Stimulated activated naive B cell treated with anti-CD40 and anti-IgM and Interleukin-4, amounts not matched to agents 10 μg/mL and 1 μg/mL and 100 μg/mL, for 72 hours (primary cell): ENCODE measurements around the gene FRY.

Source experiments
- ATAC-seq, 2 donors: fragments of 150-1000 bp; cut with Tn5 transposase; replicated peaks; 2 replicates each; pipeline ENCODE4 v1.10.0; 2021; ENCODE audit warnings: moderate library complexity in 1 of 2
- DNase-seq: peaks from one replicate; pipeline ENCODE4 v3.0.0; 2021
- H3K27ac Mint-ChIP-seq: one replicate; pipeline ENCODE4 v1.8.0; 2022; ENCODE audit warnings: mild to moderate bottlenecking, mixed read lengths
- H3K27me3 Mint-ChIP-seq, 2 donors: one replicate each; pipeline ENCODE4 v1.8.0; 2022; ENCODE audit warnings: mixed read lengths in 2 of 2
- H3K36me3 Mint-ChIP-seq, 2 donors: one replicate each; pipeline ENCODE4 v1.8.0; 2022; ENCODE audit warnings: mixed read lengths in 2 of 2, mild to moderate bottlenecking in 1 of 2
- H3K4me1 Mint-ChIP-seq, 2 donors: one replicate each; pipeline ENCODE4 v1.8.0; 2022; ENCODE audit warnings: mixed read lengths in 2 of 2, mild to moderate bottlenecking in 1 of 2
- H3K4me3 Mint-ChIP-seq, 2 donors: one replicate each; pipeline ENCODE4 v1.8.0; 2022; ENCODE audit warnings: mild to moderate bottlenecking in 2 of 2, mixed read lengths in 2 of 2, moderate library complexity in 1 of 2
- H3K9me3 Mint-ChIP-seq, 2 donors: one replicate each; pipeline ENCODE4 v1.8.0; 2022; ENCODE audit warnings: mixed read lengths in 2 of 2, mild to moderate bottlenecking in 1 of 2

FRY gene

DNA sequence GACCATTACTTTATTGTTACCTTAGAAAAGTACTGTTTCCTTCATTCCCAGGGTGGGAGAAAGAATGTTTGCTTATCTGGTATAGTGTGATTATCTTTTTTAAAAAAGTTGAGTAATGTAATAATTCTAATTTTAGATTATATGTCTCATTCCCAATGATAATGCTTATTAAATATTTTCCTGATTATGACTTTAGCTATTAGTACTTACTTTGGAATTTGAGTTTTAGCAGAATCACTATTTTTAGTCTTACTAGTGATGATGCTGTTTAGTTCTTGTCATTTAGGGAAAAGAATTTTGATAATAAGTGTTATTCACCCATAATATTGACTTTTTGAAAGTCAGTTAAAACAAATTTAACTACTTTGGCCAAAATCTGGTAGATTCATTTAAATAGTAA, 95.2 kb downstream of the FRY start:
- peaks cover 8 to 12% of the 10 kb centered on the region in 2 donors for H3K4me1 Mint-ChIP-seq
- no peak overlapping the region for H3K4me3 Mint-ChIP-seq
- no peaks in the 10 kb centered on the region for H3K27me3 Mint-ChIP-seq
- peaks cover 0 to 13% of the 10 kb centered on the region in 2 donors for H3K36me3 Mint-ChIP-seq
- H3K9me3 Mint-ChIP-seq, result peaks cover 0 to 5% of the 10 kb centered on the region in 2 donors
- DNase-seq (no peak), ATAC-seq (no peak)
- H3K27ac Mint-ChIP-seq, result no peak overlapping the region

DNA sequence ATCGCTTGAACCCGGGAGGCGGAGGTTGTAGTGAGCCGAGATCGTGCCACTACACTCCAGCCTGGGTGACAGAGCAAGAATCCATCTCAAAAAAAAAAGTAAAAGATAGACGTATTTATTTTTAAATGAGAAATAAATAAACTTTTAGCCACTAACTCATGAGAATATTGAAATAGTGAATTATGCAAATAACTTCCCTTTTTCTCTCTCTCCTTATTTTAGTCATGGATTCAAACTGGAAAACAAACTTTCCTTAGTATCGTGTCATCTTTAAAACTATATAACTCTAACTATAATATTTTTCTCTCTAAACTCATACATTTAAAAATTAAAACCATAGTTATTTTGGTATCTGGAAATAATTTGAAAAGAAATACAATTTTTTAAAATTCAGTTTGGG, 96.1 kb downstream of the FRY start:
- Mint-ChIP-seq H3K27ac (no peak overlapping the region), H3K36me3 (peaks cover 0 to 6% of the 10 kb centered on the region in 2 donors), H3K4me1 (peaks cover 8 to 12% of the 10 kb centered on the region in 2 donors), H3K27me3 (no peaks in the 10 kb centered on the region), H3K4me3 (no peak overlapping the region), H3K9me3 (peaks cover 0 to 3% of the 10 kb centered on the region in 2 donors)
- DNase-seq, result no peak
- no peak for ATAC-seq

DNA sequence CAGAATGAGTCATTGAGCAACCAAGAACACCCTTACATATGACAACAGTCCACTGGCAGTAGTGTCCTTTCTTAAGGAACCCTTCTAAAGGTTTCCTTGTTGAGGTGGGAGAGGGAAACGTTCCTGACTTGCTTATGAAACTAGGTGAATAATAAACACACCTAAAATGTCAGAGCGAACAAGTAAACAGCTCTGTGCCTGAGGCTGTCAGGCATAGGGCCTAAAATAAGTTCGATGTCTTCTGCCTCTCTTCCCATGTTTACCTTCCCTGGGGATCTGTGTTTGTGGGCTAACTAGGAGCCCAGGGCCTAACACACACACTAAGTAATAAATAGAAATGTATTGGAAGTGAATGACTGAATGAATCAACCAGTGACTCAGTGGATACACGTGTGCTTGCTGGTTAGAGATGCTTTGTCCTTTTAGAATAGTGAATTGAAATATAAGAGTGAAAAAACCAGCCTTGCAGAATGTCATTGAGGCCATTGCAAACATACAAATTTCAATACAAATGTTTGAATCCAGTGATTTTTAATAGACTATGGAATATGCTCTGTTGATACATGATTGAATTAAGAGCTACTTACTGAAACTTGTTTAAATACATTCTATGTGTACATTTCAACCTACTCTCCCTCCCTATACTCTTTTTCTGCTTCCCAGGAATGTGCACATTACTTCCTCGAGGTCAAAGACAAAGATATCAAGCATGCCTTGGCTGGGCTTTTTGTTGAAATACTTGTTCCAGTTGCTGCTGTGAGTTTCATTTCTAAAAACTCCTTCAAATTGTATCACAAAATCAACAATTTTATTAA, 102.9 kb downstream of the FRY start:
- H3K9me3 Mint-ChIP-seq, result no peaks in the 10 kb centered on the region
- H3K4me1 Mint-ChIP-seq, result no peaks in the 10 kb centered on the region
- H3K4me3 Mint-ChIP-seq, result no peak overlapping the region
- no peak for ATAC-seq
- no peaks in the 10 kb centered on the region for H3K36me3 Mint-ChIP-seq
- DNase-seq, result no peak
- no peaks in the 10 kb centered on the region for H3K27me3 Mint-ChIP-seq
- H3K27ac Mint-ChIP-seq, result no peak overlapping the region

DNA sequence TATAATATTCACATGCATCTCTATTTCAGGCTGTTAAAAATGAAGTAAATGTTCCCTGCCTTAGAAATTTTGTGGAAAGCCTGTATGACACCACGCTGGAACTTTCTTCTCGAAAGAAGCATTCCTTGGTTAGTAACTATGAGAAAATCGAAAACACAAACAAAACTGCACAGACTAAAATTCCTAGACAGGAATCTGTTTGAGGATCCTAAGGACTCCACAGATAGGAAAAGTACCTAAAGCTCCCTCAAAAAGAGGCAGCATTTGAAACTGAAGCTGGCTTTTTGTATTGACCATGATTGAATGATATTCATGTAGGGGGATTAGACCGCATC, 103.4 kb downstream of the FRY start:
- no peaks in the 10 kb centered on the region for H3K36me3 Mint-ChIP-seq
- H3K4me3 Mint-ChIP-seq, result no peak overlapping the region
- H3K27ac Mint-ChIP-seq, result no peak overlapping the region
- no peaks in the 10 kb centered on the region for H3K9me3 Mint-ChIP-seq
- H3K4me1 Mint-ChIP-seq, result no peaks in the 10 kb centered on the region
- ATAC-seq (no peak), DNase-seq (no peak)
- no peaks in the 10 kb centered on the region for H3K27me3 Mint-ChIP-seq

DNA sequence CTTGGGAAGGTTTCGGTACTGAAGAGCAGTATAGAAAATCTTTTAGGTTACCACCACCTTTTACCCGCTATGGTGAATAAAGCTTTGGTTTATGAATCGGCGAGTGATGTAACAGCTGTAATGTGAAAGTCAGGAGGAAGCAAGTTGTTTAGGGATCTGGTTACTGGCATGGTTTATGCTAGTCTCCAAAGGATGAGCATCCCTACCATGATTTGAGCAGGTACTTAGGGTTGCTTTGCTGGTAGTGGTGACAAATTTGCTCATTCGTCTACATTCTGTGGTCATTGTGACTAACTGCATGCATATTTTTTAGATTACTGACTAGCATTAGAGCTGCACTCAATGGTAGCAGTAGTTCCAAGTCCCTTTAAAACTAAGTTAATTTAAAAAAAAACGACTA, 104.1 kb downstream of the FRY start:
- no peaks in the 10 kb centered on the region for H3K4me1 Mint-ChIP-seq
- H3K36me3 Mint-ChIP-seq, result no peaks in the 10 kb centered on the region
- no peak overlapping the region for H3K4me3 Mint-ChIP-seq
- no peak for ATAC-seq
- no peak for DNase-seq
- H3K27ac Mint-ChIP-seq, result no peak overlapping the region
- H3K27me3 Mint-ChIP-seq, result no peaks in the 10 kb centered on the region
- H3K9me3 Mint-ChIP-seq, result no peaks in the 10 kb centered on the region

DNA sequence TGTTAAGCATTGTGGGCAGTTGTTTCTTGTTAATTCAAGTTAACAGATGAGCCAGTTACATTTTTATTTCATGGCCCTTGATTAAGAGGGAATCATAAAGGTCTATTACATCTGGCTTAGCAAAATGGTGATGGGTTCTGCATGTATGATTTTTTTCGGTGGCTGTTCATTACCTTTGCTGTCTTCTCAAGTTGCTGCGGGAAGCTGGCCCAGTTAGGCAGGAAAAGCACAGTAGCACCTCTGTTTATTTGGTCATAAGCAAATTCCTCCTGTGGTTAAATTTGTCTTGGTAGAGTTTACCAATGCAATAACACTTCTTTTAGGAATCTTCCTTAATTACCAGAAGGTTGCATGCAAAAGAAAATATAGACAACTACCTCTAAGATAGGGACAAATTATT, 104.5 kb downstream of the FRY start:
- DNase-seq, result no peak

DNA sequence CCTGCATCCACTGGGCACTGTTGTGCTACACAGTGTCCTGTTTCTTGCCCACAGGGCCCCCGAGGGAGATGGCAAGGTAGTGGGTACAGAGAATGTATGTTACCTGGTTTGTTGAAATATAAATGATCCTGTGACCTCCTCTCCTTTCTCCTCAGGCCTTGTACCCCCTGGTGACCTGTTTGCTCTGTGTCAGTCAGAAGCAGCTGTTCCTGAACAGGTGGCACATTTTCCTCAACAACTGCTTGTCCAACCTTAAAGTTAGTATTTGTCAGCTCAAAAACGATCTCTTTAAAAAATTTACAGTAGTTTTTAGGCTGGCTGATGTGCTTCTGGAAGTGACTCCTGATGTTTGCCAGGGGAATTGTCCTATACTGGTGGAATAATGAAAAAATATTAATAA, 105.1 kb downstream of the FRY start:
- Mint-ChIP-seq H3K27me3 (no peaks in the 10 kb centered on the region), H3K27ac (no peak overlapping the region), H3K4me3 (no peak overlapping the region), H3K4me1 (no peaks in the 10 kb centered on the region), H3K9me3 (no peaks in the 10 kb centered on the region), H3K36me3 (no peaks in the 10 kb centered on the region)
- DNase-seq (no peak), ATAC-seq (no peak)

More for the DNA sequence above, 104.5 kb downstream of the FRY start:
- H3K9me3 Mint-ChIP-seq, result no peaks in the 10 kb centered on the region
- no peak overlapping the region for H3K4me3 Mint-ChIP-seq
- H3K4me1 Mint-ChIP-seq, result no peaks in the 10 kb centered on the region
- H3K27me3 Mint-ChIP-seq, result no peaks in the 10 kb centered on the region
- no peak for ATAC-seq
- no peak overlapping the region for H3K27ac Mint-ChIP-seq
- H3K36me3 Mint-ChIP-seq, result no peaks in the 10 kb centered on the region

DNA sequence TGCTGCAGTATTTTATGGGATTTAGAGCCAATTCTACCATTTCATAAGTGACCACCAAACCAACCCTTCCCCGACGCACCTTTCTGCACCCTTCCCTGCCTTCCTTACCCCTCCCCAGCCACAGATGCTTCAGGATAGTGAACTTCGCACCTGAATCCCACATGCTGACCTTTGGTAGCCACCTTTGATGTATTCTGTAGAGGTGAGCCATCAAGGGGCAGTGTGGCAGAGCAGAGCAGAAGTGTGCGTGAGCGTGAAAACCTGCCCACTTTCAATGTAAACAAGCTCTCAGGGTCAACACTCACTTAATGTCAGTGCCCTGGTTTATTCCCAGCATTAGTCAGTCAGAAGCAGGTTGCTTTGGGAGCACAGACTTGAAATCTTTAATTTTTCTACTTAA, 107.7 kb downstream of the FRY start:
- Mint-ChIP-seq H3K9me3 (no peaks in the 10 kb centered on the region), H3K36me3 (no peaks in the 10 kb centered on the region), H3K27ac (no peak overlapping the region), H3K27me3 (no peaks in the 10 kb centered on the region), H3K4me1 (no peaks in the 10 kb centered on the region), H3K4me3 (no peak overlapping the region)
- DNase-seq (no peak), ATAC-seq (no peak)

DNA sequence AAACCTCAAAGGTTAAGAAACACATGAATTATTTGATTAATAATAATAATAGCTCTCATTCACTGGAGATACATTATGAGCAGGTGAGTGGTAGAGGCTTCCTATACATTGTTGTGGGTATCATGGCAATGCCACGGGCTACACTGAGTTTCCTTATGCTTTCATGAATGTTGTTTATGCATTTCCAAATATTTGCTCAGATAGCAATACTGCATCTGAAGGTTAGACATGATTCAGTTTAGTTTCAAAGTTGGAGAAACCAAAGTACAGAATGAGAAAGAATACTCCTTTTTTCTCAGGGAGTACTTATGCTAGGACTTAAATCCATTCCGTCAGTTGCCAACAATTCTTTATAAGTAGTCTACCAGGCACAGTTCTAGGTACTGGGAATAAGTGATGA, 108.5 kb downstream of the FRY start:
- Mint-ChIP-seq H3K9me3 (no peaks in the 10 kb centered on the region), H3K4me1 (no peaks in the 10 kb centered on the region), H3K27me3 (no peaks in the 10 kb centered on the region), H3K4me3 (no peak overlapping the region), H3K27ac (no peak overlapping the region), H3K36me3 (no peaks in the 10 kb centered on the region)
- DNase-seq, result no peak
- no peak for ATAC-seq

DNA sequence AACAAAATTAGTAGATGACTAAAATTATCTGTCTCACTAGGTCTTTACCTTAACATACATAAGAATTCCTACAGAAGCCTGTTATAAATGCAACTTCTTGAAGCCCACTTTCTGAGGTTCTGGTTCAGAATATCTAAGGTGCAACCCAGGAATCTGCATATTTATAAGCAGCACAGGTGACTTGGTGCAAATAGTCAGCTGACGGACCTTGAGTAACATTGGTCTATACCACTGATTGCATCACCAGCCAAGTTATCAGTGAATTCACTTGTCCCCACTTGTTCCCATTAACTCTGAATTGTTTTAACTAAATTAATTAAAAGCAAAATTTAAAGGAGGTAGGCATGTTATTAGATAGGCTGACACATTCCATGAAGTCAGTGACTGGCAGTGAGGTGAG, 109.9 kb downstream of the FRY start:
- Mint-ChIP-seq H3K4me3 (no peak overlapping the region), H3K27ac (no peak overlapping the region), H3K27me3 (no peaks in the 10 kb centered on the region), H3K36me3 (peaks cover 0 to 1% of the 10 kb centered on the region in 2 donors), H3K9me3 (peaks cover 0 to 3% of the 10 kb centered on the region in 2 donors), H3K4me1 (no peaks in the 10 kb centered on the region)
- DNase-seq, result no peak
- ATAC-seq, result no peak

DNA sequence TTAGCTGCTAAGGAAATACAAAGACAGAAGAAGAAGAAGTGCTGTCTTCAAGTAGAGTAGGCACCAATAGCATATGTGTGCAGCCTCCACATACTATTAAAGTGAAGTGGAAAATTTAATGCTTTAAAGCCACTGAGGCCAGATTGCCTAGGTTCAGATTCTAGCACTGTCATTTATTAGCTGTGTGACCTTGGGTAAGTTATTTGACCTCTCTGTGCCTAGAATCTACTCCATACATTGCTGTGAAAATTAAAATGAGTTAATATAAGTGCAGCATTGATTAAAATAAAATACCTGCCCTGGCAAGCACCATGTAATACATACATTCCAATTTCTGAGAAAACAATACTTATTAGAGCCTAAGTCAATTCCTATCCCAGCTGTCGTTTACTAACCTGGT, 110.5 kb downstream of the FRY start:
- Mint-ChIP-seq H3K9me3 (peaks cover 0 to 4% of the 10 kb centered on the region in 2 donors), H3K4me3 (no peak overlapping the region), H3K36me3 (peaks cover 0 to 1% of the 10 kb centered on the region in 2 donors), H3K27ac (no peak overlapping the region), H3K27me3 (no peaks in the 10 kb centered on the region), H3K4me1 (no peaks in the 10 kb centered on the region)
- ATAC-seq (no peak), DNase-seq (no peak)

DNA sequence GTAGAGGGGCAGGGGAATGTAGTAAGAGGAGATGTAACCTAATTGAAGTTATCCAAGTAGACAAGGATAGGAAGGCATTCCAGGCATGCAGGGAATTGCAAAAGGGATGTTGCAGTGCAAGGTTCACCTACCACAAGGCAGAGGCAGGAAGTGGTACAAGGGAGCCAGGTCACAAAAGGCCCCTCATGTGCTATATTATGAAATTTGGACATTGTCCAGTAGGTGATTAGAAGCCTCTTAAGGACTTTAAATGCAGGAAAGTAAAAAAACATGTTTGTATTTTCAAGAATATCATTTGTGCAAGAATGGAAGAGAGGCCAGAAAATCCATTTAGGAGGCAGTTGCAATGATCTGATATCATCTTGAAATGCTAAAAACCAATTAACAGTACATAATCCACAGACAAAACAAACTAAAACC, 111.4 kb downstream of the FRY start:
- Mint-ChIP-seq H3K27ac (no peak overlapping the region), H3K36me3 (peaks cover 0 to 1% of the 10 kb centered on the region in 2 donors), H3K27me3 (no peaks in the 10 kb centered on the region), H3K4me3 (no peak overlapping the region), H3K4me1 (no peaks in the 10 kb centered on the region), H3K9me3 (peaks cover 0 to 4% of the 10 kb centered on the region in 2 donors)
- no peak for DNase-seq
- ATAC-seq, result no peak

DNA sequence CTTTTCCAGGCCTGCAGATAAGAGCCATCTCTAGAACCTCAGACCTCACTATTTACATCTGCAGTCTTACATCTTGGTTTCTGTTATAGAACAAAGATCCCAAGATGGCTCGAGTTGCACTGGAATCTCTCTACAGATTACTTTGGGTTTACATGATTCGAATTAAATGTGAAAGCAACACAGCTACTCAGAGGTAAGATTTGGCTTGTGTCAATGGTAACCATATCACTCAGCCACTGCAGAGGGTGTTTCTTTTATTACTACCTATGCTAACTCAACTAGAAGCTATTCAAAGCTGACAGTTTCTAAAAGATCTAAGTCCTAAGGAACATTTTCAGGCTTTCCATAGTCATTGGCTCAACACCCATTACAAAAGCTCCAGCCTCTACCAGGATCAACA, 115.6 kb downstream of the FRY start:
- Mint-ChIP-seq H3K4me1 (no peaks in the 10 kb centered on the region), H3K27ac (no peak overlapping the region), H3K4me3 (no peak overlapping the region), H3K9me3 (peaks cover 0 to 4% of the 10 kb centered on the region in 2 donors), H3K36me3 (peaks cover 0 to 1% of the 10 kb centered on the region in 2 donors), H3K27me3 (no peaks in the 10 kb centered on the region)
- DNase-seq (no peak), ATAC-seq (no peak)

DNA sequence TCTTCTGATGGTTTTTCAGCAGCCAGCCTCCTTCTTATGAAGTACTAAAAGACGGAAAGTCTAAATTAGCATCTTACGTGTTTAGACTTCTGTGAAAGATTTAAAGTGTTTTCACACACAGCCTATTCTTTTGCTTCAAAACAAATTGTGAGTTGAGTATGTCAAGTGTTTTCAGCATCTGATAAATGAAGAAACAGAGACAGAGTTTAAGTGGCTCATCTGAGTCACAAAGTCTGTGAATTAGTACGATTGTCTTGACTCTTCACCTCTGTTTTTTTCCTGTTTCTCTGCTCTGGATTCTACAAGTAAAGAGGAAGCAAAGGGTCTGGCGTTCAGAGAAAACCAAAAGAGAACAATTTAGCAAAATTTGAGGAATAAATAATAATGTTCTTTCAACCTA, 116.4 kb downstream of the FRY start:
- Mint-ChIP-seq H3K4me1 (no peaks in the 10 kb centered on the region), H3K9me3 (peaks cover 0 to 4% of the 10 kb centered on the region in 2 donors), H3K27ac (no peak overlapping the region), H3K27me3 (no peaks in the 10 kb centered on the region), H3K36me3 (peaks cover 0 to 1% of the 10 kb centered on the region in 2 donors), H3K4me3 (no peak overlapping the region)
- ATAC-seq (no peak), DNase-seq (no peak)

DNA sequence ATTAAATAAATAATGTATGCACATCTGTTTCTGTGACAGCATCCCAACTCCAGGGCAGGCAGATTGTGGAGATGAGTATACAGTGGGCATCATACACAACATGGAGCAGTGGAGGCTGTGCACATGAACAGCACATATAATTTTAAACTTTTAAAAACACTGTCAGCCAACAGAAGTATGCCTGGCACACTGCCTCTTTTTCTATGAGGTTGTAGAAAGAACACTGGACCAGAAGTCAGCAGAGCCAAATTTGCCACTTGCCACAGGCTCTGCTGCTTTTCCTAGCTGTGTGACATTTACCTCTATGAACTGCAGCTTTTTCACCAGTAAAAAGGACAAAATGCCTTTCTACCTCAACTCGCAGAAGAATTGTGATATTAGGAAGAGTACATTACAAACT, 118.7 kb downstream of the FRY start:
- Mint-ChIP-seq H3K27ac (no peak overlapping the region), H3K4me1 (no peaks in the 10 kb centered on the region), H3K4me3 (no peak overlapping the region), H3K36me3 (peaks cover 0 to 1% of the 10 kb centered on the region in 2 donors), H3K9me3 (peaks cover 0 to 4% of the 10 kb centered on the region in 2 donors), H3K27me3 (no peaks in the 10 kb centered on the region)
- ATAC-seq (no peak), DNase-seq (no peak)
